ENCODE data around the gene CLDN10. TPM values are rescaled to one million over a fixed set of nuclear protein-coding genes. Genes with fewer than 3 reads are reported as not detected.

Gene CLDN10
- total RNA-seq, 4 donors from 2014 or later = 0.54 TPM; not detected in 3

DNA sequence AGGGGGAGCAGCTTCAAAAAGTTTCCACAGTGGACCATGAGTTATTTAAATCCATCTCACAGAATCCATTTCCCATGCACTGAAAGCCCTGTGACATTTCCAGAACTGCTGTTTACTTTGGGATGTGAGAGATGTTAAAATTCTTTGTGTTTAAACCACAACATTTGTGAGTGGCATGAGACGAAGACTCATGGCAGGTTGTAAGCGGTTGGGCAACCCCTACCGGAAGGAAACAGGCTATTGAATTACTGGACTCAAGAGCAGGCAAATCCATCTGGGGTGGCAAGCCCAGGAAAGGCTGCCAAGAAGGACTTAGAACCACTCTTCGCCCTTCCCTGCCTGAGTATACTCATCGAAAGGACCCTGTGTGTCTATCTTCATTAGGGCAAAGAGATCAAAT lies 22.3 kb upstream of the CLDN10 start:
- TF ChIP-seq, protein P1, sequence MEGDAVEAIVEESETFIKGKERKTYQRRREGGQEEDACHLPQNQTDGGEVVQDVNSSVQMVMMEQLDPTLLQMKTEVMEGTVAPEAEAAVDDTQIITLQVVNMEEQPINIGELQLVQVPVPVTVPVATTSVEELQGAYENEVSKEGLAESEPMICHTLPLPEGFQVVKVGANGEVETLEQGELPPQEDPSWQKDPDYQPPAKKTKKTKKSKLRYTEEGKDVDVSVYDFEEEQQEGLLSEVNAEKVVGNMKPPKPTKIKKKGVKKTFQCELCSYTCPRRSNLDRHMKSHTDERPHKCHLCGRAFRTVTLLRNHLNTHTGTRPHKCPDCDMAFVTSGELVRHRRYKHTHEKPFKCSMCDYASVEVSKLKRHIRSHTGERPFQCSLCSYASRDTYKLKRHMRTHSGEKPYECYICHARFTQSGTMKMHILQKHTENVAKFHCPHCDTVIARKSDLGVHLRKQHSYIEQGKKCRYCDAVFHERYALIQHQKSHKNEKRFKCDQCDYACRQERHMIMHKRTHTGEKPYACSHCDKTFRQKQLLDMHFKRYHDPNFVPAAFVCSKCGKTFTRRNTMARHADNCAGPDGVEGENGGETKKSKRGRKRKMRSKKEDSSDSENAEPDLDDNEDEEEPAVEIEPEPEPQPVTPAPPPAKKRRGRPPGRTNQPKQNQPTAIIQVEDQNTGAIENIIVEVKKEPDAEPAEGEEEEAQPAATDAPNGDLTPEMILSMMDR (IDR thresholded peaks at IDR 0.05) = no peak
- H3K9me3 ChIP-seq = no peaks in the 10 kb centered on the region
- peak in 1 of 2 donors; percentile 15 for DNase-seq
- H3K27me3 ChIP-seq = no peaks in the 10 kb centered on the region
- no peak overlapping the region for H3K4me3 ChIP-seq (replicated peaks in 1 of 3)
- H3K27ac ChIP-seq = no peak overlapping the region
- intact Hi-C loops (cut with DNase I) = no loop called here
- peaks cover 0 to 3% of the 10 kb centered on the region in 2 donors for H3K4me1 ChIP-seq
- no peaks in the 10 kb centered on the region for H3K36me3 ChIP-seq
- 13 to 24% methylated on average over 5 of the region's 5 CpGs for WGBS, 2 donors

DNA sequence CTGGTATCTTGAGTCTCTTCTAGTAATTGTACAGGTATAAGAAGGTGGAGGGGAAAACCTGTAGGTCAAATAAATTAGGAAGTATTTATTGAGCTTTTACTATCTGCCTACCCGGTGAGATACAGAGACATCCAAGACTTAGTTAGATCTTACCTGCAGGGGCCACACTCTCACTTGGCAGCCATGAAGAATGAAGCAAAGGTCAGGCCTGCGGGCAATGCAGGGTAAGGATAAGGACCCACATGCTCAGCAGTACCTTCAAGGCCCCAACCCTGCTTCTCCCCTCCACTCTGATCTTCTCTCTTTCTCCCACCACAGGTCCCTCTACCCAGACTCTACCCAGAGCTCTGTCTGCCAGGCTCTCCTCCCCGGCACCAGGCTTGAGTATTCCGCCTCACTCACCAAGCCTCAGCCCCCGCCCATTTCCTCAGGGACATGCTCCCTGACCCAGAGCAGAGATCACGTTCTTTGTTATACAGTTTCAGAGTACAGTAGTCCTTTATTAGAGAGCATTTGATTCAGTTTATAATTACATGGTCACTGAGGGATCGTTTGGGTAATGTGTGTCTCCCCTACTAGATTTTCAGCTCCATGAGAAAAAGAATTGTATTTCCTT lies 18.9 kb upstream of the CLDN10 start:
- intact Hi-C loops (cut with DNase I) = no loop called here
- no peaks in the 10 kb centered on the region for H3K27me3 ChIP-seq
- H3K9me3 ChIP-seq = no peaks in the 10 kb centered on the region
- no peak overlapping the region for H3K4me3 ChIP-seq (replicated peaks in 1 of 3)
- 72 to 74% methylated on average over 7 of the region's 7 CpGs for WGBS, 2 donors
- TF ChIP-seq POLR2A (IDR thresholded peaks at IDR 0.05) = no peak
- TF ChIP-seq, protein P1 (IDR thresholded peaks at IDR 0.05) = no peak
- H3K27ac ChIP-seq = no peak overlapping the region
- no peaks in the 10 kb centered on the region for H3K36me3 ChIP-seq
- DNase-seq = no peak
- peaks cover 0 to 3% of the 10 kb centered on the region in 2 donors for H3K4me1 ChIP-seq

DNA sequence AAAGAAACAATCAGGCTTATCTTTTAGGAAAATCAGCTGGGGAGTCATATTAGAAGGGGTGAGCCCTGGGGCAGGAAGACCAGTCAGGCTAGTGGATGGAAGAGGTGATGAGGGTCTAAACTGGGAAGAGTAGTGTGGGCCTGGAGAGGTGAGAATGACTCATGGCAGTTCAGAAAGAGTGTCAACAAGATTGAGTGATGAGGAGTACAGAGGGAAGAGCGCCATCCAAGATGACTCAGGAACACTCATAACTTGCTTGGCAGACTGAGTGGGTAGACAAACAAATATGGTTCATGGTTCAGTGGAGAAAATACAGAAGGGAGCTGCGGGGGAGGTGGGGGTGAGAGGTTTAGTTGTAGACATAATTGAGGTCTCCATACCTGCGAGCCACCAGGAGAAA lies 17.3 kb upstream of the CLDN10 start:
- H3K27me3 ChIP-seq = no peaks in the 10 kb centered on the region
- 57 to 65% methylated on average over 3 of the region's 3 CpGs for WGBS, 2 donors
- H3K4me3 ChIP-seq (replicated peaks in 1 of 3) = no peak overlapping the region
- H3K4me1 ChIP-seq = peaks cover 0 to 3% of the 10 kb centered on the region in 2 donors
- no peak for DNase-seq
- no peak for TF ChIP-seq POLR2A (IDR thresholded peaks at IDR 0.05)
- TF ChIP-seq, protein P1 (IDR thresholded peaks at IDR 0.05) = no peak
- intact Hi-C loops (cut with DNase I) = no loop called here
- H3K27ac ChIP-seq = no peak overlapping the region
- no peaks in the 10 kb centered on the region for H3K36me3 ChIP-seq
- no peaks in the 10 kb centered on the region for H3K9me3 ChIP-seq

DNA sequence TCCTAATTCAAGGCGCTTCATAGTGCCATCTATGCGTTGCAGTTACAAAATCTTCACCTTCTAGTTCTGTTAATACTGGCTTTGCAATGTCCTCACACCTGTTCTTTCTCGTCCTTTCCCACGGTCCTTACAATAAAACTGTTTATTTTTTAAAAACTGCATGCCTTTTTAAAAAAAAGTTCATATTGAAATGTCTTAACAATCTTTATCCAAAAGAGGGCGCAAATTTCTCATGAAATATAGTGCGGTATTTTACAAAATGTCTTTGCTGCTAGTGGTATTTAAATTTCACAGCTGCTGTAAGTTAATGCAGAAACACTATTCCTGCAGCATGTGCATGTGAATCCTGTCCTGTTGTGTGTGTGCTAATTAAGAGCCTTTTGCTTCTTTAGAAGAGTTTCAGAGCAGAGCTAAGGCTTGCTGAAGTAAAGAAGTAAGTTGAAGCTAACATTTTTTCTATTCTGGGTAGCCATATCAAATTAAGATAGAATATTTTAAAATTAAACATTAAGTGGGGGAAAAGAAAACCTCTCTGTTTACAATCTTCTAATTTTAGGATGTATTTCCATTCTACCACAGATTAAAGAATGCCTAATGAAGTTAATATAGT lies 15.8 kb upstream of the CLDN10 start:
- Histone ChIP-seq H3K4me3 (replicated peaks in 1 of 3) (no peak overlapping the region), H3K9me3 (no peaks in the 10 kb centered on the region), H3K36me3 (no peaks in the 10 kb centered on the region), H3K27ac (no peak overlapping the region), H3K4me1 (peaks cover 0 to 3% of the 10 kb centered on the region in 2 donors), H3K27me3 (no peaks in the 10 kb centered on the region)
- no peak for DNase-seq
- TF ChIP-seq, protein P1 (IDR thresholded peaks at IDR 0.05) = peak in 4 of 6 experiments; percentile 16 to 47 (median 33)
- no peak for TF ChIP-seq POLR2A (IDR thresholded peaks at IDR 0.05)
- WGBS, 2 donors = 22 to 23% methylated on average over 6 of the region's 6 CpGs
- intact Hi-C loops (cut with DNase I) = no loop called here

DNA sequence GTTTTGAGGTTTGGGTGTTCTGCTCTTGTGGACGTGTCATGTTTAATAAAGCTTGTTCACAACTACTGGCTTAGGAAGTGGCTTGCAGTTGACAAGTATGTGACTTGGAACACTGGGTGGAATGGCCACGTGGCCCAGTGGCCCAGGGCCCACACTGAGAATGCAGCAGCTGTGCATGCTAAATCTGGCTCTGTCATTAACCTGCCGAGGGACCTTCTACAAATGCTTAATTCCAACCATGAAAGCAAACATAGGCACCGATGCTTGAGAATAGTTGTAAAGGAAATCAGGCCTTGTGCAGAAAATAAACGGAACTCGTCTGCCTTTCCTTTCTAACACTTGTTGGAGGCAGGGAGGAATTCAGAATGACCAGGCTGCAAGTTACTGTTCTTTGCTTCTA lies 11.6 kb upstream of the CLDN10 start:
- no peaks in the 10 kb centered on the region for H3K27me3 ChIP-seq
- H3K9me3 ChIP-seq = no peaks in the 10 kb centered on the region
- WGBS, 2 donors = 42 to 59% methylated on average over 6 of the region's 6 CpGs
- H3K4me1 ChIP-seq = no peaks in the 10 kb centered on the region
- H3K4me3 ChIP-seq (replicated peaks in 1 of 3) = no peak overlapping the region
- intact Hi-C loops (cut with DNase I) = no loop called here
- H3K27ac ChIP-seq = no peak overlapping the region
- no peak for TF ChIP-seq POLR2A (IDR thresholded peaks at IDR 0.05)
- TF ChIP-seq, protein P1 (IDR thresholded peaks at IDR 0.05) = no peak
- no peaks in the 10 kb centered on the region for H3K36me3 ChIP-seq
- no peak for DNase-seq

Measured in thyroid gland (tissue), 4 donors.